WTC11 (cell line): ENCODE measurements around the gene SLC7A14.

Experiments used
- AFF4 ChIP-seq: sonication (generic); formaldehyde crosslinking; IDR thresholded peaks from 2 replicates; pipeline ENCODE4 v1.8.1; 2023; ENCODE audit warnings: mild to moderate bottlenecking, missing genetic modification reagents, borderline replicate concordance
- ARID4B ChIP-seq: sonication (generic); formaldehyde crosslinking; IDR thresholded peaks from 2 replicates; pipeline ENCODE4 v1.8.0; 2023; ENCODE audit warnings: missing genetic modification reagents, mild to moderate bottlenecking, borderline replicate concordance
- ATF1 ChIP-seq: sonication (generic); formaldehyde crosslinking; IDR thresholded peaks from 2 replicates; pipeline ENCODE4 v1.8.1; 2023; ENCODE audit warnings: mild to moderate bottlenecking, moderate library complexity, missing genetic modification reagents
- CREB1 ChIP-seq: sonication (generic); formaldehyde crosslinking; IDR thresholded peaks from 2 replicates; pipeline ENCODE4 v1.8.0; 2023; ENCODE audit warnings: mild to moderate bottlenecking, missing genetic modification reagents
- CTCF ChIP-seq: fragments of 200-600 bp; IDR thresholded peaks from 2 replicates; pipeline ENCODE4 v1.8.0; 2022; ENCODE audit warnings: antibody characterized with exemption
- GTF2I ChIP-seq: fragments of 250-450 bp; sonication (Bioruptor Pico); conservative IDR thresholded peaks from 2 replicates; pipeline ENCODE4 v1.4.0; 2021; ENCODE audit warnings: mild to moderate bottlenecking
- MAX ChIP-seq: sonication (generic); formaldehyde crosslinking; IDR thresholded peaks from 2 replicates; pipeline ENCODE4 v1.8.0; 2022; ENCODE audit warnings: mild to moderate bottlenecking, missing genetic modification reagents
- NFYB ChIP-seq: sonication (generic); formaldehyde crosslinking; conservative IDR thresholded peaks from 2 replicates; pipeline ENCODE4 v1.8.0; 2022; ENCODE audit warnings: low read depth, missing genetic modification reagents
- NR2C2 ChIP-seq: sonication (generic); formaldehyde crosslinking; IDR thresholded peaks from 2 replicates; pipeline ENCODE4 v1.8.0; 2022; ENCODE audit warnings: mild to moderate bottlenecking, missing genetic modification reagents
- TF ChIP-seq, protein P1 (sequence below): sonication (generic); formaldehyde crosslinking; IDR thresholded peaks from 2 replicates; pipeline ENCODE4 v1.8.1; 2022; ENCODE audit warnings: mild to moderate bottlenecking, moderate library complexity, missing genetic modification reagents
- TF ChIP-seq, protein P2 (sequence below): sonication (generic); formaldehyde crosslinking; IDR thresholded peaks from 2 replicates; pipeline ENCODE4 v1.8.1; 2022; ENCODE audit warnings: missing genetic modification reagents, borderline replicate concordance
- TF ChIP-seq, protein P3 (sequence below): sonication (generic); formaldehyde crosslinking; IDR thresholded peaks from 2 replicates; pipeline ENCODE4 v1.8.0; 2022; ENCODE audit warnings: mild to moderate bottlenecking, missing genetic modification reagents

GRCh38 chr3:170599091-170599490 lies 13.2 kb upstream of the SLC7A14 start:
- TF ChIP-seq CTCF = no peak
- no peak for TF ChIP-seq MAX
- no peak for TF ChIP-seq NFYB
- no peak for TF ChIP-seq NR2C2 (CRISPR knock-in tag)
- no peak for TF ChIP-seq GTF2I (CRISPR knock-in tag)
- TF ChIP-seq, protein P1, sequence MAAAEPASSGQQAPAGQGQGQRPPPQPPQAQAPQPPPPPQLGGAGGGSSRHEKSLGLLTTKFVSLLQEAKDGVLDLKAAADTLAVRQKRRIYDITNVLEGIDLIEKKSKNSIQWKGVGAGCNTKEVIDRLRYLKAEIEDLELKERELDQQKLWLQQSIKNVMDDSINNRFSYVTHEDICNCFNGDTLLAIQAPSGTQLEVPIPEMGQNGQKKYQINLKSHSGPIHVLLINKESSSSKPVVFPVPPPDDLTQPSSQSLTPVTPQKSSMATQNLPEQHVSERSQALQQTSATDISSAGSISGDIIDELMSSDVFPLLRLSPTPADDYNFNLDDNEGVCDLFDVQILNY (CRISPR knock-in tag) = no peak
- TF ChIP-seq, protein P2, sequence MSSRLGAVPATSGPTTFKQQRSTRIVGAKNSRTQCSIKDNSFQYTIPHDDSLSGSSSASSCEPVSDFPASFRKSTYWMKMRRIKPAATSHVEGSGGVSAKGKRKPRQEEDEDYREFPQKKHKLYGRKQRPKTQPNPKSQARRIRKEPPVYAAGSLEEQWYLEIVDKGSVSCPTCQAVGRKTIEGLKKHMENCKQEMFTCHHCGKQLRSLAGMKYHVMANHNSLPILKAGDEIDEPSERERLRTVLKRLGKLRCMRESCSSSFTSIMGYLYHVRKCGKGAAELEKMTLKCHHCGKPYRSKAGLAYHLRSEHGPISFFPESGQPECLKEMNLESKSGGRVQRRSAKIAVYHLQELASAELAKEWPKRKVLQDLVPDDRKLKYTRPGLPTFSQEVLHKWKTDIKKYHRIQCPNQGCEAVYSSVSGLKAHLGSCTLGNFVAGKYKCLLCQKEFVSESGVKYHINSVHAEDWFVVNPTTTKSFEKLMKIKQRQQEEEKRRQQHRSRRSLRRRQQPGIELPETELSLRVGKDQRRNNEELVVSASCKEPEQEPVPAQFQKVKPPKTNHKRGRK = no peak
- no peak for TF ChIP-seq CREB1 (CRISPR knock-in tag)
- no peak for TF ChIP-seq ARID4B (CRISPR knock-in tag)
- no peak for TF ChIP-seq AFF4
- TF ChIP-seq ATF1 = no peak
- TF ChIP-seq, protein P3, sequence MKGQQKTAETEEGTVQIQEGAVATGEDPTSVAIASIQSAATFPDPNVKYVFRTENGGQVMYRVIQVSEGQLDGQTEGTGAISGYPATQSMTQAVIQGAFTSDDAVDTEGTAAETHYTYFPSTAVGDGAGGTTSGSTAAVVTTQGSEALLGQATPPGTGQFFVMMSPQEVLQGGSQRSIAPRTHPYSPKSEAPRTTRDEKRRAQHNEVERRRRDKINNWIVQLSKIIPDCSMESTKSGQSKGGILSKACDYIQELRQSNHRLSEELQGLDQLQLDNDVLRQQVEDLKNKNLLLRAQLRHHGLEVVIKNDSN (CRISPR knock-in tag) = no peak
